ENCODE measurements around the gene GPER1.
A peak's percentile ranks its signal among the peaks of the same experiment; 100 is the strongest.
"Not testable (repeated sequence)": the region's sequence is repeated elsewhere in the genome, so short reads cannot be mapped to it uniquely, and the experiment has no call there.

GPER1 gene

DNA sequence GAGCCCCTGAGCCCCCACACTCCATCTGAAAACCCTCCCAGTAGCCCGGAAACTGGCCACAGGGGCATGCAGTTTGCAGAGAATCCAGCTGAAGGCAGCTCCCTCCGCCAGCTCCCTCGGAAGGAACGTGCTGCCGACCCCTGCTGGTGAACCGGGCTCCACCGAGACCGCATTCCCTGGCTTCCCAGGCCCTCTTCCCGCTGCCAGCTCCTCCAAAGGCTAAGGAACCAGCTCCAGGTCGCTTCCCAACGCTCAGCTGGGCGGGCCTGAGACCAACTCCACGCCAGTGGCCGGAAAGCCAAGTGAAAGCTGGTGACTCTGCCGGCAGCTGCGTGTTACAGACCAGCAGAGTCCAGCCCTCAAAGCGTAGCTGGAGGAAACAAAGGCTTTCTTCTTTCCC, 35.8 kb downstream of the GPER1 start:
- no peak for DNase-seq

DNA sequence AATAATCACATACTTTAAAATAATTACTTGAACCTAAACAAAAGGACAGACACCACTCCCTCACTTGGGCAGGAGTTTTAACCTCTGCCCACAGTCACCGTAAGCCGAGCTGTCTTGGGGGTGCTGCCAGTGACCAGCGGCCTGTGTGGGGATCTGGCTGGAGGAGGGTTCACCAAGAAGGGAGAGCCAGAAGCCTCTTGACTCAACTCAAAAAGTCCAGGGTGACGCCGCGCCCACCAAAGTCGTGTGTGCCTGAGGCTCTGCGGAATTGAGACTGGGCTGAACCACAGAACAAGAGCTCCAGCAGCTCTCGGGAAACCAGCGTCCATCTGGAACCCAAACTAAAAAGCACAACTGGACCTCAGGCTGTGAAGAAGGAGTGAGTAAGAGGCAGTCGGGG, 36.3 kb downstream of the GPER1 start:
- DNase-seq, result no peak

DNA sequence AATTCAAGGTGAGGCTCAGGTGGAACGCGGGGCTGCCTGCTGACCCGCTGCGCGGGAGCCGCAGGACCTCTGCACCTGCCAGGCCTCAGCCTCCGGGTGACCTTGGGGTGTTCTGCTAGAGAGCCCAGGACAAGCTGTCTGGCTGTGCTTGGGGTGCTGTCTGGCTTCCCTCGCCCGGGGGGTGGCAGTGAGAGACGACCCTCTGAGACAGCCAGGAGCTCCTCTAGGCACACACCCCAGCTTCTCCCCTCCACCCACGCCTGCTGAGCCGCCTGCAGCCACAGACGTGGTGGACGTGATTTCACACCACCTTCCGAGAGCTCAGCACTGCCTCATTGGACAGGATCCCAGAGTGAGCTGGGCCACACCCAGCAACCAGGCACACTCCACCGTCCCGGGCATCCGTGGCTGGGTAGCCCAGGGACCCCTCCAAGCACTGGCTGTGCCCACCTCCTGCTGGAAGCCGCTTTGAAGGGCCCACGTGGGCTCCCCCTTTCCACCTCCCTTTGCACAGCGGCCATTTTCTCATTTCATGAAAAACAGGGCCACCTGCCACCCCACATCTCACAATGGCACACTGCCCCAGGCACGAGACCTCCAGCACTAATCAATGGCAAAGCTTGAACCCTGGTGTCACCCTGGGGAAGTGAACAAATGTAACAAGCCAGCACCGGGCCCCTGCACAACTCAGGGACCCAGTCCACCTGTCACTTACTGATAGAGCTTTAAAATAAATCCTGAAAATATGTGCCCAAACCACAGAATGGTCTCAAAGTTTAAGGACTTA, 37.1 kb downstream of the GPER1 start:
- no peak for DNase-seq

DNA sequence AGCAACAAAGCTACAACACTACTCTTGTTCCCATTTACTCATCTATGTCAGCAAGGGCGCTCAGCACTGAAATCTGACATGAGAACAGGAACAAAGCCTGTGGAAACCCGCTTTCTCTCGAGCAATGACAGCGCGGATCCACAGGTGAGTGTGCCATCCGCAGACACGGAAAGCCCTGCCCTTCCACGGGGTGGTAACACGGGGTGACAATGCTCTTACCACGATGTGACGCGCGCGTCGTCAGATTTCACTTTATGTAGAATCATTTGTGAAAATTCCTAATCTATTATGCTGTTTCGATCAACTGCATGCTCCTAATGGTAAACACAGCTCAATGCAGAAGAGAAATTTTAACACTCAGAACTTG, 37.7 kb downstream of the GPER1 start:
- no peak for DNase-seq

DNA sequence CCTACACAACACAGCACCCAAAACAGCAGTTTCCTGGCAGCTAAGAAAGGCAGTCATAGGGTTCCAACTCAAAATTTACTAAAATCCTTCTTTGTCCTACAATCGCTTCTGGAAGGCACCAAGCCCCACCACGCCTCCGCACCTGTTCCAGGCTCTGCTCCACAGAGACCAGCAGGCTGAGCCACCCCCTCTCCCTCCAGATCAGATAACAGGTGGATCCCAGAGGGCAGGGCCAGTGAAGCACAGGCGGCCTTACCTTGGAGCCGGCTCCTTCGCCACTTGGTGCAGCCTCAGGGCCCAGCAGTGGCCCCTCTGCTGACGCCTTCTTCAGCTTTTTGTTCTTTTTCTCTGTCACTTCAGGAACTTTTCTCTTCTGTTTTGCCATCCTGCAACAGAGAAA, 39.1 kb downstream of the GPER1 start:
- DNase-seq, result no peak

DNA sequence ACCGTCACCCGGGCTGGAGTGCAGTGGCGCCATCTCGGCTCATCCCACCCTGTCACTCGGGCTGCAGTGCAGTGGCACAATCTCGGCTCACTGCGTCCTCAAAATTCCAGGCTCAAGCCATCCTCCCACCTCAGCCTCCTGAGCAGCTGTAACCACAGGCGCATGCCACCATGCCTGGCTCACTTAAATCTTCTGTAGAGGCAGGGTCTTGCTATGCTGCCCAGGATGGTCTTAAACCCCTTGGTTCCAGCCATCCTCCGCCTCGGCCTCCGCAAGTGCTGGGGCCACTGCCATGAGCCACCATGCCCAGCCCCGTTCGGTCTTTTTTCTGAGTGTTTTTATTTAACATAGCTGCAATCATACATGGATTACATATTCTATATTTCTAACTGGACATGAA, 41.5 kb downstream of the GPER1 start:
- no peak for DNase-seq

DNA sequence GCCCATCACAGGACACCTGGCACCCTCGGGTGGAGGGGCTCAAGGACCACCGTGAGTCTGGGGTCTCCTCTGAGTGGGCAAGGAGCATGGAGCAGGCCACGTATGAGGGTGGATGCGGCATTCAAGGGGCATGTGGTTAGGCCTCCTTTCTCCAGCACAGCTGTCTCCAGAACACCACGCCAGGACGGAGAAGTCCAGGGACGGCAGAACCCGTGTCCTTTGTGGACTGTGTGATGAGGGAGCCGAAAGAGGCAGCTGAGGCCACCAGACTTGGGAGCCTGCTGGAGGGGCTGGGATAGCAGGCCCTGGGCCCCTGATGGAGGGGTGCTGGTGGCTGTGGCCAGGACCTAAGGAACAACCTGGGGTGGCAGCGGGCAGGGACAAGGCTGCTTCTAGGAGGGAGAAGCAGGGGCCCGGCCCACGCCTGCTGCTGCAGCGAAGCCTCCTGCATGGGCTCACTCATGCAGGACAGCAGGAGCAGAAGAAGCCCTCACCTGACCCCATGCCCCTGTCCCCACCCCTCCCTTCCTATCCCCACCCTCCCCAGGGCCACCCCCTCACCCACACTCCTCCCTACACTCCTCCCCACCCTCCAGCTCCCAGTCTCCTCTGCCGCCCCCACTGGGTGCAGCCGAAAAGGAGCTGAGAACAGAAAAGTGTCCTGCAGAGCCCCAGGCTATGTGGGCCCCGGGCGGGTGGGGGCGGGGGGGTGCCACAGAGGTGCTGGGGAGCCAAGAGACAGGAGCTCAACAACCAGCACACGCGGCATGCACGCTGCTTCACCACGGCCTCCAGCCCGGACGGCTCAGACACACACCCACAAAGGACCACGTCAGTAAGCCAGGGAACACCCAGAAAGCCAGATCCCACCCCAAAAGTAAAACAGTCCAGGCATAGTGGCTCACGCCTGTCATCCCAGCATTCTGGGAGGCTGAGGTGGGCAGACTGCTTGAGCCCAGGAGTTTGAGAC, 42.4 kb downstream of the GPER1 start:
- no peak for DNase-seq

DNA sequence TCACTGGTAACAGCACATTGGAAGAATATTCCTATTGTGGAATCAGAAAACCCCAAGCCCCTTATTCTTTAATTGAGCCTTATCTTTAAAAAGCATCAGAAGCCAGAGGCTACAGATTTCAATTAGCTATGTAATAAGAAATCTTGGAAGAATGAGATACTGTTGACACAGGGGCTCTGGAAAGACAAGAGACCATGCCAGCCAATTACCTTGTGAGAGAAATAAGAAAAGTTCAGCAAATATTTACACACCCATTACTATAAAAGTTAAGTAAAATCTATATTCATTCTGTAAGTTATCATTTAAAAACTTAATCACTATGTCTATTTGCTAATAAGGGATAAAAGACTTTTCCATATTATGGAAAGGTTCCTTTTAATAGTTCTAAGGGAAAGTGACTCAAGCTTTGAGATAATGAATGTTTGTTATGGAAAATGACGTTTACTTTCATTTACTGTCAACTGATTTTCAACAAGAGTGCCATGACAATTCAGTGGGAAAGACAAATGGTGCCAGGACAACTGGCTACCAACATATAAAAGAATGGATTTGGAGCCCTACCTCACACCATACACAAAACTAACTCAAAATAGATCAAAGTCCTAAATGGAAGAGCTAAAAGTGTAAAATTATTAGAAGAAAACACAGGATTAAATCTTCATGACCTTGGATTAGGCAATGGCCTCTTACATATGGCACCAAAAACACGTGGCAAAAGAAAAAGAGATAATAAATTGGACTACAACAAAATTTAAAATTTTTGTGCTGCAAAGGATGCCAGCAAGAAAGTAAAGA, 43.8 kb downstream of the GPER1 start:
- DNase-seq, result no peak

DNA sequence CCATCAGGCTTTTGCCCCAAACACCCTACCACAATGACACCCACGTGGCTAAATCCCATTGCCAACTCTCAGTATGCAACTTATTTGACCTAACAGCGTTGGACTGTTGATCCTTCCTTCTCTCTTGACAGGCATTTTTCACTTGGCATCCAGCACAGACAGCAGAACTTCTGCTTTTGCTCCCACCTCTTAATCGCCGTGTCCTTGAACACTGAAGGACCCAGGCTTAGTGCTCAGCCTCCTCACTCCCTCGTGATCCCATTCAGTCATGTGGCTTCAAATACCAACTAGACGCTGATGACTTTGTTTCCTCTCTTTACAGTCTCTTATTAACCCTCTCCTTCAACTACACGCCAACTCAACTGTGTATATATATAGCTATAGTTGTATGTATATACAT, 47.0 kb downstream of the GPER1 start:
- no peak for DNase-seq

DNA sequence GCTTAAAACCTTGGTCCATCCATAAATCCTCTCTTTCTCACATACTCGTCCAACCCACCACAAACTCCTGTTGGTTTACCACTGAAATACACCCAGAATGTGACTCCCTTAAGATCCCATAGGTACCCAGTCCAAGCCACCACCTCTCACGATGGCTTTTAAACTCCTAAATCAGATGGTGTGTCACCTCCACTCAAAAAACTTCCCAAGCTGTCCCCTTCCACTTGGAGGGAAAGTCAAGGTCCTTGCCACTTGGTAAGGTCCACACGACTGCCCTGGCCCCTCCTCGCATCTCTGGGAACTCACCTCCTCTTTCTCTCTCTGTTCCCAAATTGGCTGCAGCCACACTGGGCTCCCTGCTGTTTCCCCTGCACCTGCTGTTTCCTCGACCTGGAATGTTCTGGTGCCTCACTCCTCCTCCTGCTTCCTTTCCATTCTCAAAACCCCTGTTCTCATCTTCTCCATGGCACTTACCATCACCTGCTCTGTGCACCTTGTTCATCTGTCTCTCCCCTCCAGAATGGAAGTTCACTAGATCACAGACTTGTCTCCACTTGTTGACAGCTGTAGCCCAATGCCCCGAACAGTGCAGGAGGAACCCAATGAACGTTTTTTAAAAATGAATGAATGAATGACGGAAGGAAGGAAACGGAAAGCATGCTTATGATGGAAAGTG, 49.1 kb downstream of the GPER1 start:
- peak; percentile 70 for DNase-seq

DNA sequence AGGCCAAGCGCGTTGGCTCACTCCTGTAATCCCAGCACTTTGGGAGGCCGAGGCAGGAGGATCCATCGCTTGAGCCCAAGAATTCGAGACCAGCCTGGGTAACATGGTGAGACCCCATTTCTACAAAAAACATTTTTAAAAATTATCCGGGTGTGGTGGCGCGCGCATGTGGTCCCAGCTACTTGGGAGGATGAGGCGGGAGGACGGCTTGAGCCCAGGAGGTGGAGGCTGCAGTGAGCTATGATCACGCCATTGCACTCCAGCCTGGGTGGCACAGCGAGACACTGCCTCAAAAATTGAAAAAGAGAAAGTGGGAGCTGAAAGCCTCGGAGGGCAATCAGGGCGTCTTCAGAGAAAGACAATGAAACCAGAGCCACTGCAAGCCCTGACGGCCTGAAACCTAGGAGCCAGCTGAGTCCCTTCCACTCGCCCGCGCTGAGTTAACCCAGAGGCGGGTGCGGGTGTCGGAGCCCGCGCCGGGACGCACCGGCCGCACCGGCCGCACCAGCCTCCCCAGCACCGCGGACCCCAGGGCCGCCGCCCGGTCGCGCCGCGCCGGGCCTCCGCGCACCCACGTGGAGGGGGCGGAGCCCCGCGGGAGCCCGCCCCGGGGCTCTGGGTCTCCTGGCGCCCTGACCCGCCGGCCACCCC, 49.7 kb downstream of the GPER1 start:
- no peak for DNase-seq

DNA sequence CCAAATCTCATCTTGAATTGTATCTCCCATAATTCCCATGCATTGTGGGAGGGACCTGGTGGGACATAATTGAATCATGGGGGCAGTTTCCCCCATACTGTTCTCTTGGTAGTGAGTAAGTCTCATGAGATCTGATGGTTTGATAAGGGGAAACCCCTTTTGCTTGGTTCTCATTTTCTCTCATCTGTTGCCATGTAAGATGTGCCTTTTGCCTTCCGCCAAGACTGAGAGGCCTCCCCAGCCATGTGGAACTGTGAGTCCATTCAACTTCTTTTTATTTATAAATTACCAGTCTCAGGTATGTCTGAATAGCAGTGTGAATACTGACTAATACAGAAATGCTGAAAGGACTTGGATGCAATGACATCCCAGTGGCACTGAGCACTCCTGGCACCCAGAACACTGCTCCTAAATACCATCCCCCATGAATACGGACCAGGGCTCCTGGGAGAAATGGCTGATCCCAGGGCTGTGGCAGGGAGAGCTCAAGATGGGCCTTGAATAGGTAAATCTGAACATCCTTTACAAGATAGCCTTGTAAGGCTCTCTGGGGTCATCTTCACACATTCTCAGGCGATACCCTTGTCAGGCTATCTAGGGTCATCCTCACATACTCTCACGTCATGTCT, 52.7 kb downstream of the GPER1 start:
- no peak for DNase-seq

DNA sequence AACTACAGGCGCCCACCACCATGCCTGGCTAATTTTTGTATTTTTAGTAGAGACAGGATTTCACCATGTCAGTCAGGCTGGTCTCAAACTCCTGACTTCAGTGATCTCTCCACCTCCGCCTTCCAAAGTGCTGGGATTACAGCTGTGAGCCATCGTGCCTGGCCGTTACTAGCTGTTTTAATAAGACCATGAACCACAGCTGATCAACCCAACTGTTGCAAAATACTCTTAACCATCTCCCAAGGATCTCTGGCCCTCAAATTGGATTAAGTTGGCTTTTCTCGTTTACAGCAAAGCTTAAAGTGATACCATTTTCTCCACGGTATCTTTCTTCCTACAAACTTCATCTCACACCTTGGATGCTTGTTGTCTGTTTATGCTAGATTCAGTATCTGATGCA, 53.7 kb downstream of the GPER1 start:
- DNase-seq, result no peak

DNA sequence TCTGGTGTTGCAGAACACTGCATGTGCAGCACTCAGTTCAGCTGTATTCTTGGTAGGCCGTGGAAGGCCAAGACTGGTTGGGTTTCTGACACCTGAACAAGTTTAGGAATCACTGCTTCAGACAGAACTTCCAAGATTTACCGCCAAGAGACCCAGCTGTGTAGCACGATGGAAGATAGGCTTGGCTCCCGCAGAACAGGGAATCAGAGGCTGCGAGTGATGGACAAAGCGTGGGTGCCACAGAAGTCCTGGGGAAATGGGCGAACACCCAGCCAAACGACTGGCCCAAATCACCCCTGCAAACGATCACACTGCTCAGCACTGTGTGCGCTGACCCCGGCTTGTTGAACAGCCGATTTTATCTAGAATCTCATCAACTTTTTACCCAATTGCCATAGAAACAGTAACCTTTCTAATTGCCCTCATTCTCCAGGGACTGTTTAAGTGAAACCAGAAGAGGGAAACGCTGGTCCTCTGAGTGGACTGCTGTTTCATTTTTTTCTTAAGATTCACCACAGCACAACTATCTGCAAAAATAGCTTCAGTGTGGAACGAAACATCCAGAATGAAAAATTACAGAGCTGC, 54.2 kb downstream of the GPER1 start:
- DNase-seq, result no peak

DNA sequence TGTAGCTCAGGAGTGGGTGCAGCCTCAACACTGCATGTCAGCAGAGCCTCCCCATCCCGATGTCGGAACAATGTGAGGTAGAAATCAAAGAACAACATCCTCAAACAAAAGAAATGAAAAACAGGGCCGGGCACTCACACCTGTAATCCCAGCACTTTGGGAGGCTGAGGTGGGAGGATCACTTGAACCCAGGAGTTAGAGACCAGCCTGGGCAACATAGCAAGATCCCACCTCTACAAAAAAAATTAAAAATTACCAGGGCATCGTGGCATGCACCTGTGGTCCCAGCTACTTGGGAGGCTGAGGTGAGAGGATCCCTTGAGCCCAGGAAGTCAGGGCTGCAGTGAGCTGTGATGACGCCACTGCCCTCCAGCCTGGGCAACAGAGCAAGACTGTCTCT, 55.1 kb downstream of the GPER1 start:
- not testable (repeated sequence) for DNase-seq

All from DMS53 (cell line).